Activated T-helper 1 cell treated with anti-CD3 and anti-CD28 coated beads, Interleukin-12 subunit alpha, Interleukin-12 subunit beta, Interleukin-2, Interleukin-4 antibody, amounts not matched to agents 30 ng/mL and 10 ng/mL and 1 ng/mL, durations not matched to agents 14 hours and 24 hours and 36 hours (primary cell): ENCODE measurements around the gene LZTR1. TPM values are rescaled to one million over a fixed set of nuclear protein-coding genes. Genes with fewer than 3 reads are reported as not detected.
"Not testable (repeated sequence)": the region's sequence is repeated elsewhere in the genome, so short reads cannot be mapped to it uniquely, and the experiment has no call there.

ENCODE experiments used
- DNase-seq: peaks from one replicate; pipeline ENCODE4 v3.0.0; 2021; ENCODE audit warnings: low spot score
- H3K27ac Mint-ChIP-seq: one replicate; pipeline ENCODE4 v1.8.0; 2021; ENCODE audit warnings: mild to moderate bottlenecking, mixed read lengths
- H3K27me3 Mint-ChIP-seq: one replicate; pipeline ENCODE4 v1.8.0; 2022; ENCODE audit warnings: mild to moderate bottlenecking, moderate library complexity, mixed read lengths; ENCODE audit not compliant: insufficient read depth
- H3K36me3 Mint-ChIP-seq: one replicate; pipeline ENCODE4 v1.8.0; 2021; ENCODE audit warnings: low read depth, mixed read lengths
- H3K4me1 Mint-ChIP-seq: one replicate; pipeline ENCODE4 v1.8.0; 2021; ENCODE audit warnings: low read depth, mixed read lengths
- H3K4me3 Mint-ChIP-seq: one replicate; pipeline ENCODE4 v1.8.0; 2021; ENCODE audit warnings: mild to moderate bottlenecking, moderate library complexity, mixed read lengths
- H3K9me3 Mint-ChIP-seq: one replicate; pipeline ENCODE4 v1.8.0; 2021; ENCODE audit warnings: mixed read lengths
- intact Hi-C: fragments of 100-400 bp; cut with micrococcal nuclease; formaldehyde crosslinking; loops from one replicate; pipeline ENCODE4 v1.15.1; 2024
- total RNA-seq: library from RNA; stranded (reverse); gene quantifications from 2 replicates; pipeline ENCODE4 v1.2.3, GENCODE V29; 2022

LZTR1 gene
- total RNA-seq, 1 donor from 2014 or later = 81.9 TPM

- no peak overlapping the region for H3K27ac Mint-ChIP-seq
- peaks cover 11% of the 10 kb centered on the region for H3K4me1 Mint-ChIP-seq
- H3K9me3 Mint-ChIP-seq = no peaks in the 10 kb centered on the region
- H3K36me3 Mint-ChIP-seq = no peaks in the 10 kb centered on the region
- peak overlapping the region; percentile 60 for H3K4me3 Mint-ChIP-seq
- intact Hi-C loops = loop anchor here (5.0 to 10.0 kb wide), 3 partner anchors 38 to 140 kb away; partner anchors contain the start of genes CRKL and THAP7
- DNase-seq = no peak
- H3K27me3 Mint-ChIP-seq = peaks cover 25% of the 10 kb centered on the region
Observed at GRCh38 chr22:20964799-20965103, 17.3 kb upstream of the LZTR1 start.

GRCh38 chr22:20965104-20965887 lies 16.8 kb upstream of the LZTR1 start:
- intact Hi-C loops = loop anchor here (10.0 kb wide), 1 partner anchor 140 kb away; no protein-coding TSS in a partner anchor
- H3K27me3 Mint-ChIP-seq = peaks cover 22% of the 10 kb centered on the region
- no peak for DNase-seq
- H3K27ac Mint-ChIP-seq = no peak overlapping the region
- no peak overlapping the region for H3K4me3 Mint-ChIP-seq
- no peaks in the 10 kb centered on the region for H3K9me3 Mint-ChIP-seq
- peaks cover 11% of the 10 kb centered on the region for H3K4me1 Mint-ChIP-seq
- no peaks in the 10 kb centered on the region for H3K36me3 Mint-ChIP-seq

- no peaks in the 10 kb centered on the region for H3K36me3 Mint-ChIP-seq
- intact Hi-C loops = loop anchor here (10.0 kb wide), 1 partner anchor 139 kb away; no protein-coding TSS in a partner anchor
- peaks cover 11% of the 10 kb centered on the region for H3K4me1 Mint-ChIP-seq
- H3K4me3 Mint-ChIP-seq = no peak overlapping the region
- no peaks in the 10 kb centered on the region for H3K9me3 Mint-ChIP-seq
- DNase-seq = no peak
- H3K27me3 Mint-ChIP-seq = peaks cover 21% of the 10 kb centered on the region
- no peak overlapping the region for H3K27ac Mint-ChIP-seq
Observed at GRCh38 chr22:20965888-20966855, 15.9 kb upstream of the LZTR1 start.

- Mint-ChIP-seq H3K27me3 (peaks cover 17% of the 10 kb centered on the region), H3K27ac (no peak within 1 kb of the TSS), H3K36me3 (no peaks in the 10 kb centered on the region), H3K9me3 (no peaks in the 10 kb centered on the region), H3K4me1 (peaks cover 5% of the 10 kb centered on the region), H3K4me3 (no peak within 1 kb of the TSS)
- DNase-seq = no peak
- intact Hi-C loops = loop anchor here (10.0 kb wide), 1 partner anchor 138 kb away; no protein-coding TSS in a partner anchor
Observed at GRCh38 chr22:20966883-20967696, 15.0 kb upstream of the LZTR1 start, which contains the start of gene AIFM3. Gene AIFM3, plus strand, starts transcription at chr22:20967255. Its CDS starts 690 bp downstream, at chr22:20967945.

- Mint-ChIP-seq H3K4me1 (peaks cover 5% of the 10 kb centered on the region), H3K27ac (no peak overlapping the region), H3K36me3 (no peaks in the 10 kb centered on the region), H3K27me3 (peaks cover 15% of the 10 kb centered on the region), H3K4me3 (no peak overlapping the region), H3K9me3 (no peaks in the 10 kb centered on the region)
- DNase-seq = no peak
- intact Hi-C loops = loop anchor here (10.0 kb wide), 1 partner anchor 137 kb away; no protein-coding TSS in a partner anchor
Observed at GRCh38 chr22:20967697-20968211, 14.3 kb upstream of the LZTR1 start.

GRCh38 chr22:20968281-20968977 lies 13.7 kb upstream of the LZTR1 start:
- Mint-ChIP-seq H3K36me3 (no peaks in the 10 kb centered on the region), H3K4me1 (peaks cover 5% of the 10 kb centered on the region), H3K9me3 (no peaks in the 10 kb centered on the region), H3K27me3 (peaks cover 15% of the 10 kb centered on the region), H3K4me3 (no peak overlapping the region), H3K27ac (no peak overlapping the region)
- DNase-seq = no peak
- intact Hi-C loops = loop anchor here (10.0 kb wide), 1 partner anchor 136 kb away; no protein-coding TSS in a partner anchor

GRCh38 chr22:20970939-20971657 lies 11.0 kb upstream of the LZTR1 start:
- no peak overlapping the region for H3K27ac Mint-ChIP-seq
- H3K36me3 Mint-ChIP-seq = no peaks in the 10 kb centered on the region
- H3K27me3 Mint-ChIP-seq = peaks cover 5% of the 10 kb centered on the region
- no peak overlapping the region for H3K4me3 Mint-ChIP-seq
- no peaks in the 10 kb centered on the region for H3K4me1 Mint-ChIP-seq
- no peaks in the 10 kb centered on the region for H3K9me3 Mint-ChIP-seq
- intact Hi-C loops = no loop called here
- DNase-seq = no peak

- H3K27ac Mint-ChIP-seq, intact Hi-C loops, H3K27me3 Mint-ChIP-seq, H3K9me3 Mint-ChIP-seq, H3K4me1 Mint-ChIP-seq, H3K36me3 Mint-ChIP-seq, DNase-seq, H3K4me3 Mint-ChIP-seq: not testable (repeated sequence)
Observed at GRCh38 chr22:20972014-20972694, 9.9 kb upstream of the LZTR1 start.

- no peak overlapping the region for H3K27ac Mint-ChIP-seq
- H3K36me3 Mint-ChIP-seq = no peaks in the 10 kb centered on the region
- H3K4me1 Mint-ChIP-seq = no peaks in the 10 kb centered on the region
- H3K4me3 Mint-ChIP-seq = no peak overlapping the region
- intact Hi-C loops = no loop called here
- peaks cover 1% of the 10 kb centered on the region for H3K9me3 Mint-ChIP-seq
- peaks cover 2% of the 10 kb centered on the region for H3K27me3 Mint-ChIP-seq
- DNase-seq = no peak
Observed at GRCh38 chr22:20972933-20973577, 9.0 kb upstream of the LZTR1 start.

- no peak for DNase-seq
- Mint-ChIP-seq H3K4me1 (peaks cover under 1% of the 10 kb centered on the region), H3K4me3 (no peak overlapping the region), H3K9me3 (peaks cover 8% of the 10 kb centered on the region), H3K27ac (no peak overlapping the region), H3K36me3 (no peaks in the 10 kb centered on the region), H3K27me3 (peaks cover 2% of the 10 kb centered on the region)
- intact Hi-C loops = no loop called here
Observed at GRCh38 chr22:20973634-20974286, 8.3 kb upstream of the LZTR1 start.
